Activated naive CD4-positive, alpha-beta T cell treated with anti-CD3 and anti-CD28 coated beads, Interleukin-2, amount 50 U/mL, for 24 hours (primary cell): ENCODE results near the gene HAAO.

ENCODE experiments used
- H3K27ac Mint-ChIP-seq: one replicate; pipeline ENCODE4 v1.8.0; 2021; ENCODE audit warnings: mild to moderate bottlenecking, mixed read lengths
- H3K27me3 Mint-ChIP-seq: one replicate; pipeline ENCODE4 v1.8.0; 2021; ENCODE audit warnings: mixed read lengths
- H3K36me3 Mint-ChIP-seq: one replicate; pipeline ENCODE4 v1.8.0; 2021; ENCODE audit warnings: mixed read lengths
- H3K4me1 Mint-ChIP-seq: one replicate; pipeline ENCODE4 v1.8.0; 2021; ENCODE audit warnings: mixed read lengths
- H3K4me3 Mint-ChIP-seq: one replicate; pipeline ENCODE4 v1.8.0; 2021; ENCODE audit warnings: mild to moderate bottlenecking, mixed read lengths
- H3K9me3 Mint-ChIP-seq: one replicate; pipeline ENCODE4 v1.8.0; 2021; ENCODE audit warnings: mixed read lengths

HAAO gene

GRCh38 chr2:42726680-42727079 lies 65.7 kb downstream of the HAAO start:
- Mint-ChIP-seq H3K27me3 (no peaks in the 10 kb centered on the region), H3K9me3 (no peaks in the 10 kb centered on the region), H3K4me1 (no peaks in the 10 kb centered on the region), H3K36me3 (peaks cover 51% of the 10 kb centered on the region), H3K27ac (no peak overlapping the region), H3K4me3 (no peak overlapping the region)

GRCh38 chr2:42725657-42726056 lies 66.7 kb downstream of the HAAO start:
- H3K9me3 Mint-ChIP-seq, result no peaks in the 10 kb centered on the region
- no peaks in the 10 kb centered on the region for H3K4me1 Mint-ChIP-seq
- H3K4me3 Mint-ChIP-seq, result no peak overlapping the region
- H3K36me3 Mint-ChIP-seq, result peaks cover 43% of the 10 kb centered on the region
- no peaks in the 10 kb centered on the region for H3K27me3 Mint-ChIP-seq
- no peak overlapping the region for H3K27ac Mint-ChIP-seq

GRCh38 chr2:42724886-42725285 lies 67.5 kb downstream of the HAAO start:
- H3K9me3 Mint-ChIP-seq, result no peaks in the 10 kb centered on the region
- H3K27ac Mint-ChIP-seq, result no peak overlapping the region
- H3K4me1 Mint-ChIP-seq, result no peaks in the 10 kb centered on the region
- H3K36me3 Mint-ChIP-seq, result peaks cover 37% of the 10 kb centered on the region
- no peaks in the 10 kb centered on the region for H3K27me3 Mint-ChIP-seq
- no peak overlapping the region for H3K4me3 Mint-ChIP-seq

DNA sequence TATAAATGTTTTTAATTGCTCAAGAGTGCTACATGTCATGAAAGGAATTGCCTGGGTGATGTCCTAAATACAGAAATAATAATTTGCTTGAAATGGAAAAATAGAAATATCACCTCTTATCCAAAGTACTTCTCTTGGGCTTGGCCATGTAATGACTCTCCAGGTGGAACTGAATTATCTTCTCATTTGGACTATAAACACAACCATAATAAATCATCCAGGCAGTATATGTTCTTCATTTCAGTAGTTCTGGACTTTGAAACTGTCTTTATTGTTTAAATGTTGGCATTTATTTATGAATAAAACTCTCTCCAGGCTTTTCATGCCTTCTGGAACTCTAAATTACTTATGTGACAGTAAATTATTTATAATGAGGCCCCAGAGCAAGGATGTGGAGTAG lies 68.9 kb downstream of the HAAO start:
- no peaks in the 10 kb centered on the region for H3K27me3 Mint-ChIP-seq
- no peaks in the 10 kb centered on the region for H3K4me1 Mint-ChIP-seq
- H3K4me3 Mint-ChIP-seq, result no peak overlapping the region
- H3K36me3 Mint-ChIP-seq, result peaks cover 26% of the 10 kb centered on the region
- no peaks in the 10 kb centered on the region for H3K9me3 Mint-ChIP-seq
- no peak overlapping the region for H3K27ac Mint-ChIP-seq

- Mint-ChIP-seq H3K4me3 (no peak overlapping the region), H3K36me3 (peaks cover 19% of the 10 kb centered on the region), H3K27ac (no peak overlapping the region), H3K4me1 (no peaks in the 10 kb centered on the region), H3K9me3 (no peaks in the 10 kb centered on the region), H3K27me3 (no peaks in the 10 kb centered on the region)
Measured at GRCh38 chr2:42722320-42723190, 69.8 kb downstream of the HAAO start.

GRCh38 chr2:42721898-42722297 lies 70.5 kb downstream of the HAAO start:
- H3K9me3 Mint-ChIP-seq, result no peaks in the 10 kb centered on the region

More at GRCh38 chr2:42721898-42722297, 70.5 kb downstream of the HAAO start:
- Mint-ChIP-seq H3K4me1 (no peaks in the 10 kb centered on the region), H3K27me3 (no peaks in the 10 kb centered on the region), H3K4me3 (no peak overlapping the region), H3K27ac (no peak overlapping the region), H3K36me3 (peaks cover 14% of the 10 kb centered on the region)
